HCT116 (cell line): Measurements from ENCODE around the gene TRIM24. TPM values are rescaled to one million over a fixed set of nuclear protein-coding genes. Genes with fewer than 3 reads are reported as not detected.

Experiments used
- ATAC-seq: fragments of 200-7000 bp; cut with Tn5 transposase; 2 replicates; pipeline ENCODE4 v1.9.1; 2020; ENCODE audit warnings: mild to moderate bottlenecking, moderate library complexity
- BruUV-seq: library from RNA; stranded (reverse); fragments of 400-500 nt; replicated peaks from 2 replicates; lab custom pipeline; 2021; lab: Mats Ljungman, UMichigan
- CTCF ChIA-PET: fragments of 300-600 bp; sonication (Branson Sonifier 250); formaldehyde crosslinking; loops from one replicate; lab custom pipeline; 2021; ENCODE audit warnings: antibody characterized with exemption; lab: Charles Lee
- POLR2A ChIA-PET: fragments of 300-600, 350-600 bp; sonication (Branson Sonifier 250); formaldehyde crosslinking; loops from one replicate; lab custom pipeline; 2021; ENCODE audit warnings: antibody characterized with exemption; lab: Charles Lee
- RAD21 ChIA-PET, 2 experiments: fragments of 300-600 bp; sonication (Branson Sonifier 250); formaldehyde crosslinking; loops; one replicate each; lab custom pipeline; 2023; ENCODE audit warnings: low total read pairs in 2 of 2; ENCODE audit not compliant: uncharacterized antibody in 2 of 2, unreplicated experiment in 2 of 2, low non-redundant PET in 1 of 2; lab: Charles Lee
- DNase-seq: peaks from one replicate; pipeline ENCODE4 v3.0.0-alpha.2; 2010; ENCODE audit warnings: low read depth, low spot score
- H2AFZ ChIP-seq: fragments of 200-600 bp; shearing (Covaris generic), sonication (generic); 2 replicates; pipeline ENCODE4 v1.6.1; 2017; ENCODE audit warnings: low read depth, mixed run types, mixed read lengths, antibody characterized with exemption, low read length; ENCODE audit not compliant: poor library complexity, severe bottlenecking
- H3K27ac ChIP-seq: 2 replicates; pipeline ENCODE4 v1.5.1; 2012; ENCODE audit warnings: low read depth, low read length
- H3K27me3 ChIP-seq: fragments of 200-600 bp; sonication (generic); 2 replicates; pipeline ENCODE4 v1.6.1; 2016; ENCODE audit warnings: mixed run types, low read length, mixed read lengths; ENCODE audit not compliant: insufficient read depth
- H3K36me3 ChIP-seq, 2 experiments: fragments of 200-500 bp in 1 of 2; fragments of 200-600 bp in 1 of 2; sonication (Bioruptor generic) in 1 of 2; sonication (generic) in 1 of 2; 2 replicates each; pipeline versions ENCODE4 v1.5.1 to v1.6.1; 2014 to 2016; ENCODE audit warnings: low read length in 2 of 2, inconsistent platforms in 1 of 2, mixed read lengths in 1 of 2, mixed run types in 1 of 2; ENCODE audit not compliant: insufficient read depth in 2 of 2, control insufficient read depth in 1 of 2
- H3K4me1 ChIP-seq, 2 experiments: fragments of 200-600 bp in 1 of 2; sonication (generic) in 1 of 2; 2 replicates each; pipeline versions ENCODE4 v1.5.1 to v1.6.1; 2012 to 2017; ENCODE audit warnings: low read length in 2 of 2, inconsistent platforms in 1 of 2, mild to moderate bottlenecking in 1 of 2, mixed read lengths in 1 of 2, mixed run types in 1 of 2, moderate library complexity in 1 of 2; ENCODE audit not compliant: insufficient read depth in 2 of 2, control insufficient read depth in 1 of 2
- H3K4me2 ChIP-seq: fragments of 200-600 bp; sonication (generic); 2 replicates; pipeline ENCODE4 v1.6.1; 2017; ENCODE audit warnings: mixed run types, low read length, mixed read lengths
- H3K4me3 ChIP-seq, 2 experiments: fragments of 200-600 bp in 1 of 2; sonication (generic) in 1 of 2; replicated peaks in 1 of 2; 2 replicates each; pipeline ENCODE4 v1.5.1; 2011 to 2016; ENCODE audit warnings: low read length in 2 of 2, control low read depth in 1 of 2, low read depth in 1 of 2, mild to moderate bottlenecking in 1 of 2, mixed read lengths in 1 of 2, mixed run types in 1 of 2
- H3K79me2 ChIP-seq: fragments of 200-600 bp; sonication (generic); 2 replicates; pipeline ENCODE4 v1.6.1; 2017; ENCODE audit warnings: mild to moderate bottlenecking, mixed run types, low read length, moderate library complexity, mixed read lengths; ENCODE audit not compliant: insufficient read depth
- H3K9ac ChIP-seq: fragments of 200-600 bp; sonication (generic); 2 replicates; pipeline ENCODE4 v1.6.1; 2016; ENCODE audit warnings: low read length, mixed read lengths
- H3K9me2 ChIP-seq: fragments of 200-600 bp; sonication (generic), shearing (Covaris generic); 2 replicates; pipeline ENCODE4 v1.6.1; 2017; ENCODE audit warnings: mixed run types, mild to moderate bottlenecking, moderate library complexity; ENCODE audit not compliant: insufficient read depth
- H3K9me3 ChIP-seq, 2 experiments: fragments of 200-500 bp in 1 of 2; fragments of 200-600 bp in 1 of 2; sonication (Bioruptor generic) in 1 of 2; sonication (generic) in 1 of 2; 2 replicates each; pipeline ENCODE4 v1.6.1; 2014 to 2017; ENCODE audit warnings: low read length in 2 of 2, mixed read lengths in 2 of 2, inconsistent platforms in 1 of 2, low read depth in 1 of 2, mild to moderate bottlenecking in 1 of 2, mixed run types in 1 of 2, moderate library complexity in 1 of 2; ENCODE audit not compliant: control insufficient read depth in 1 of 2, insufficient read depth in 1 of 2
- H4K20me1 ChIP-seq: fragments of 200-600 bp; sonication (generic), shearing (Covaris generic); 2 replicates; pipeline ENCODE4 v1.6.1; 2017; ENCODE audit warnings: mixed run types, mild to moderate bottlenecking, moderate library complexity; ENCODE audit not compliant: insufficient read depth
- ATF3 ChIP-seq: IDR thresholded peaks from 2 replicates; pipeline ENCODE4 v1.6.1; 2012
- CBX3 ChIP-seq: IDR thresholded peaks from 2 replicates; pipeline ENCODE4 v1.6.1; 2012; ENCODE audit warnings: low read depth
- CEBPB ChIP-seq: IDR thresholded peaks from 2 replicates; pipeline ENCODE4 v1.6.1; 2012; ENCODE audit warnings: low read depth
- EGR1 ChIP-seq: IDR thresholded peaks from 2 replicates; pipeline ENCODE4 v1.6.1; 2012; ENCODE audit warnings: low read depth
- MAX ChIP-seq: IDR thresholded peaks from 2 replicates; pipeline ENCODE4 v1.6.1; 2012
- POLR2AphosphoS5 ChIP-seq: IDR thresholded peaks from 2 replicates; pipeline ENCODE4 v1.6.1; 2011; ENCODE audit warnings: mild to moderate bottlenecking, low read depth, low read length, moderate library complexity
- REST ChIP-seq: IDR thresholded peaks from 2 replicates; pipeline ENCODE4 v1.6.1; 2012; ENCODE audit warnings: low read depth
- SRF ChIP-seq: IDR thresholded peaks from 2 replicates; pipeline ENCODE4 v1.6.1; 2012; ENCODE audit warnings: low read depth
- YY1 ChIP-seq: IDR thresholded peaks from 2 replicates; pipeline ENCODE4 v1.6.1; 2011; ENCODE audit warnings: low read length, low read depth, moderate library complexity, mild to moderate bottlenecking; ENCODE audit not compliant: insufficient replicate concordance; ENCODE audit errors: extremely low read depth
- ZFX ChIP-seq: fragments of 450-650 bp; IDR thresholded peaks from 2 replicates; pipeline ENCODE4 v1.6.1; 2017
- ZNF274 ChIP-seq: fragments of 200-500 bp; sonication (Bioruptor generic); IDR thresholded peaks from 2 replicates; pipeline ENCODE4 v1.6.1; 2014; ENCODE audit warnings: mild to moderate bottlenecking, low read depth, low read length, inconsistent platforms
- intact Hi-C: fragments of 100-400 bp; cut with micrococcal nuclease; formaldehyde crosslinking; loops from 2 replicates; pipeline ENCODE4 v1.10.0; 2022
- total RNA-seq: library from RNA; stranded (reverse); gene quantifications from one replicate; pipeline ENCODE4 v1.2.1, GENCODE V29; 2021; ENCODE audit not compliant: unreplicated experiment

The TRIM24 gene
- total RNA-seq, 1 experiment from 2014 or later, result 12.8 TPM

GRCh38 chr7:138625084-138625848, 165.2 kb downstream of the TRIM24 start:
- H3K9ac ChIP-seq, result no peak overlapping the region
- H3K27me3 ChIP-seq, result no peaks in the 10 kb centered on the region
- no peak for ATAC-seq
- intact Hi-C loops, result no loop called here
- H3K9me2 ChIP-seq, result no peaks in the 10 kb centered on the region
- H3K36me3 ChIP-seq, result no peaks in the 10 kb centered on the region
- no peak overlapping the region for H2AFZ ChIP-seq
- BruUV-seq, result no TSS peak
- H3K9me3 ChIP-seq, result no peaks in the 10 kb centered on the region
- CTCF ChIA-PET, result no interaction called here
- no peak overlapping the region for H3K27ac ChIP-seq
- no peak for TF ChIP-seq CBX3
- TF ChIP-seq YY1, result no peak
- no peak for TF ChIP-seq CEBPB
- no peak for TF ChIP-seq SRF
- no peak for TF ChIP-seq ZNF274
- no peak for TF ChIP-seq ZFX
- no peak for TF ChIP-seq ATF3
- TF ChIP-seq EGR1, result no peak
- no peak for TF ChIP-seq POLR2AphosphoS5
- no peak for TF ChIP-seq REST
- no peak for TF ChIP-seq MAX
- TF ChIP-seq, all 23 proteins: peak for 0
- Histone ChIP-seq H3K4me2 (no peak overlapping the region), H3K79me2 (no peaks in the 10 kb centered on the region), H4K20me1 (no peaks in the 10 kb centered on the region), H3K4me1 (no peaks in the 10 kb centered on the region), H3K4me3 (no peak overlapping the region)
- POLR2A ChIA-PET, result no interaction called here
- RAD21 ChIA-PET, result no interaction called here
- no peak for DNase-seq
